GM12878 (cell line): ENCODE data around the gene CCRL2. TPM values are rescaled to one million over a fixed set of nuclear protein-coding genes. Genes with fewer than 3 reads are reported as not detected.

Experiments used
- ATAC-seq: fragments of 200-7000 bp; cut with Tn5 transposase; 3 replicates; pipeline ENCODE4 v1.9.1; 2020; ENCODE audit warnings: mild to moderate bottlenecking, moderate library complexity
- BruUV-seq: library from RNA; stranded (reverse); fragments of 400-500 nt; replicated peaks from 2 replicates; lab custom pipeline; 2021; lab: Mats Ljungman, UMichigan
- CTCF ChIA-PET: fragments of 300-600 bp; sonication (Branson Sonifier 250); formaldehyde crosslinking; extraction: SDS; loops from one replicate; lab custom pipeline; 2021; ENCODE audit warnings: inconsistent platforms; lab: Yijun Ruan, JAX
- POLR2A ChIA-PET: fragments of 350-600 bp; formaldehyde crosslinking; extraction: SDS; loops from one replicate; lab custom pipeline; 2021; ENCODE audit warnings: inconsistent platforms; lab: Charles Lee
- RAD21 ChIA-PET: fragments of 300-600 bp; sonication (Branson Sonifier 250); formaldehyde crosslinking; loops from one replicate; lab custom pipeline; 2023; ENCODE audit warnings: antibody characterized with exemption; ENCODE audit not compliant: unreplicated experiment; lab: Charles Lee
- SMC1A ChIA-PET: fragments of 300-600 bp; sonication (Branson Sonifier 250); formaldehyde crosslinking; loops from one replicate; lab custom pipeline; 2023; ENCODE audit not compliant: unreplicated experiment, uncharacterized antibody; lab: Charles Lee
- DNase-seq: peaks from one replicate; pipeline ENCODE4 v3.0.0-alpha.2; 2011; ENCODE audit warnings: low read depth, low spot score
- FAIRE-seq: peaks from 3 replicates; lab custom pipeline; 2011; peaks lifted over from hg19 to GRCh38; lab: Jason Lieb, UNC
- H2AFZ ChIP-seq: 2 replicates; pipeline ENCODE4 v1.6.0; 2011; ENCODE audit warnings: low read depth, low read length, control low read depth; ENCODE audit not compliant: control insufficient read depth
- H3K27ac ChIP-seq: 2 replicates; pipeline ENCODE4 v1.5.1; 2011; ENCODE audit warnings: control low read depth; ENCODE audit not compliant: control insufficient read depth, insufficient read depth
- H3K27me3 ChIP-seq, 2 experiments: replicated peaks in 1 of 2; 2 replicates each; pipeline versions ENCODE4 v1.6.0 to v1.6.1; 2011; ENCODE audit warnings: low read length in 1 of 2; ENCODE audit not compliant: control insufficient read depth in 2 of 2, insufficient read depth in 2 of 2
- H3K36me3 ChIP-seq, 2 experiments: 2 replicates each; pipeline ENCODE4 v1.5.1; 2011; ENCODE audit warnings: low read length in 1 of 2; ENCODE audit not compliant: control insufficient read depth in 2 of 2, insufficient read depth in 2 of 2
- H3K4me1 ChIP-seq: 2 replicates; pipeline ENCODE4 v1.6.1; 2011; ENCODE audit warnings: mild to moderate bottlenecking, low read length, moderate library complexity, mixed read lengths; ENCODE audit not compliant: control insufficient read depth, insufficient read depth
- H3K4me2 ChIP-seq: 2 replicates; pipeline ENCODE4 v1.6.0; 2011; ENCODE audit warnings: control low read depth; ENCODE audit not compliant: control insufficient read depth, insufficient read depth
- H3K4me3 ChIP-seq: fragments of 200-600 bp; sonication (generic); 2 replicates; pipeline ENCODE4 v1.5.1; 2016
- H3K79me2 ChIP-seq: 2 replicates; pipeline ENCODE4 v1.6.0; 2011; ENCODE audit warnings: low read length; ENCODE audit not compliant: control insufficient read depth, insufficient read depth
- H3K9ac ChIP-seq: 2 replicates; pipeline ENCODE4 v1.8.0; 2011; ENCODE audit warnings: low read length, control low read depth, mixed read lengths; ENCODE audit not compliant: control insufficient read depth, insufficient read depth
- H3K9me3 ChIP-seq: replicated peaks from 3 replicates; pipeline ENCODE4 v1.5.1; 2011; ENCODE audit warnings: mild to moderate bottlenecking, low read length; ENCODE audit not compliant: control insufficient read depth, insufficient read depth
- H4K20me1 ChIP-seq: 2 replicates; pipeline ENCODE4 v1.6.0; 2011; ENCODE audit not compliant: control insufficient read depth, insufficient read depth
- CEBPB ChIP-seq, 2 experiments: fragments of 150-350 bp in 1 of 2; IDR thresholded peaks; 2 replicates each; pipeline ENCODE4 v1.6.1; 2012 to 2014; ENCODE audit warnings: low read depth in 2 of 2, low read length in 2 of 2, borderline replicate concordance in 1 of 2, inconsistent platforms in 1 of 2
- CHD1 ChIP-seq: IDR thresholded peaks from 2 replicates; pipeline ENCODE4 v1.6.1; 2012; ENCODE audit warnings: low read depth, low read length, improper control_type of control experiment
- ESRRA ChIP-seq: IDR thresholded peaks from 2 replicates; pipeline ENCODE4 v1.6.1; 2012; ENCODE audit warnings: mild to moderate bottlenecking, low read length, improper control_type of control experiment
- IKZF2 ChIP-seq, 2 experiments: fragments of 450-650 bp; IDR thresholded peaks; 2 replicates each; pipeline ENCODE4 v1.6.1; 2017; ENCODE audit warnings: mild to moderate bottlenecking in 2 of 2, moderate library complexity in 2 of 2
- RBBP5 ChIP-seq: fragments of 200-600 bp; sonication (generic); conservative IDR thresholded peaks from 2 replicates; pipeline ENCODE4 v1.6.1; 2016
- SUPT20H ChIP-seq: IDR thresholded peaks from 2 replicates; pipeline ENCODE4 v1.6.1; 2011; ENCODE audit warnings: low read depth, mild to moderate bottlenecking, low read length, moderate library complexity, borderline replicate concordance; ENCODE audit not compliant: control insufficient read depth
- WGBS: methylation state at CpG from one replicate; pipeline ENCODE4 v1.1.6; 2016; ENCODE audit warnings: low lambda C conversion rate; ENCODE audit not compliant: insufficient replicate concordance, insufficient coverage; ENCODE audit errors: missing lambda C conversion rate; 5-methylcytosine and 5-hydroxymethylcytosine counted together
- in situ Hi-C: fragments of 300-500 bp; cut with MboI; formaldehyde crosslinking; loops from 9 replicates; pipeline ENCODE4 v1.14.3; 2018; ENCODE audit warnings: mixed read lengths
- intact Hi-C: fragments of 100-400 bp; cut with micrococcal nuclease; formaldehyde crosslinking; loops from one replicate; pipeline ENCODE4 v1.14.2; 2022; ENCODE audit not compliant: unreplicated experiment
- polyA plus RNA-seq, 11 experiments: library from polyadenylated mRNA; depleted of rRNA in 4 of 11; unstranded in 6 of 11; stranded (reverse) in 5 of 11; fragments of >200 nt; fragmentation: Nextera tagmentation in 4 of 11; fragmentation: Illumina TruSeq in 1 of 11; extraction: Ambion mirVana in 4 of 11; extraction: Trizol in 1 of 11; gene quantifications; 1 replicate in 1 of 11; 2 replicates in 10 of 11; pipeline versions ENCODE4 v1.2.1 to v1.2.3, GENCODE V29; 2011 to 2016; ENCODE audit warnings: inconsistent platforms in 2 of 11, missing spikeins in 2 of 11, low read depth in 1 of 11
- total RNA-seq, 4 experiments: library from RNA; depleted of rRNA in 3 of 4; stranded (reverse); fragments of >200 nt in 3 of 4; fragmentation: Illumina TruSeq in 1 of 4; extraction: Trizol in 1 of 4; gene quantifications; 2 replicates each; pipeline versions ENCODE4 v1.2.1 to v1.2.3, GENCODE V29; 2013 to 2021
- TF ChIP-seq, protein P1 (sequence below): fragments of 450-650 bp; IDR thresholded peaks from 2 replicates; pipeline ENCODE4 v1.6.1; 2018; ENCODE audit warnings: mild to moderate bottlenecking, low read depth, moderate library complexity; ENCODE audit not compliant: partially characterized antibody
- TF ChIP-seq, protein P2 (sequence below): fragments of 450-650 bp; IDR thresholded peaks from 2 replicates; pipeline ENCODE4 v1.6.1; 2017; ENCODE audit warnings: mild to moderate bottlenecking, low read depth, inconsistent platforms; ENCODE audit not compliant: poor library complexity, severe bottlenecking
- TF ChIP-seq, protein P3 (sequence below), 3 experiments: IDR thresholded peaks in 2 of 3; conservative IDR thresholded peaks in 1 of 3; 2 replicates each; pipeline ENCODE4 v1.5.1; 2011; ENCODE audit warnings: low read depth in 3 of 3, low read length in 3 of 3, mild to moderate bottlenecking in 3 of 3, control low read depth in 2 of 3, moderate library complexity in 2 of 3, inconsistent platforms in 1 of 3, mixed read lengths in 1 of 3; ENCODE audit not compliant: control insufficient read depth in 2 of 3, insufficient read depth in 1 of 3; ENCODE audit errors: extremely low read depth in 1 of 3
- TF ChIP-seq, protein P4 (sequence below): fragments of 450-650 bp; formaldehyde crosslinking; IDR thresholded peaks from 2 replicates; pipeline ENCODE4 v1.4.0; 2022; ENCODE audit warnings: mild to moderate bottlenecking, moderate library complexity

Gene CCRL2
- total and polyA plus RNA-seq, 10 of the 15 experiments (the other 5 are each of a cell fraction or from before 2014, with no cell fraction given) = 0.04 to 2.5 (median 1.8) TPM

DNA sequence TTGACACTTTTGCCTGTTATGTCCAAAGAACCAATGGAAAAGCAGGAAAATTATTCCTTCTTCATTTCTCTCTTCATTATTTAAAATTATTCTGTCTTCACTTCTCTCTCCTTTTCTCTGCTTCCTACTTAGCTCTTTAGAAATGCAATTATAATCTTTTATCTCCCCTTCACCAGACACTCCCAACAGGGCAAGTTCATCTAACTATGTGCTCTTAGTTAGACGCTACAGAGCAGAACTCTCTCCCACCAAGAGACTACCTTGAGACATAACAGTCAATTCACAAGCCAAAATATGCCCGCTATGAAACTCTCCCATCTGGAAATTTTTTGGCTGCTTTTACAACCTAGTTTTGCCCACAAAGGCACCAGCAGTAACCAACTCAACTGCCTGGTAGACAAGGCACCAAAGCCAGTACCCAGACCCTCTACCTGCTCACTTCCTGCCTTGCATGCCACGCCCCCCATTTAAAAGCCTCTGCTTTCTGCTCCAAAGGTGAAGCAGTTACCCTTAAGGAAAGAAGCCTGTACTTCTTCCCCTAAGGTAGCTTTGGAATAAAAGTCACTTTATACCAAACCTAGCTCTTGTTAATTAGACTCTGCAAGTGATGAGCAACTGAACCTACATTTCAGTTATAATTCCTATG, 28.1 kb downstream of the CCRL2 start (continued):
- no peak for TF ChIP-seq CEBPB (IDR thresholded peaks at IDR 0.05; ENCODE audit: borderline replicate concordance in 1 of 2, low read depth in 2 of 2, low read length in 2 of 2)
- no peak for TF ChIP-seq IKZF2 (IDR thresholded peaks at IDR 0.05)

DNA sequence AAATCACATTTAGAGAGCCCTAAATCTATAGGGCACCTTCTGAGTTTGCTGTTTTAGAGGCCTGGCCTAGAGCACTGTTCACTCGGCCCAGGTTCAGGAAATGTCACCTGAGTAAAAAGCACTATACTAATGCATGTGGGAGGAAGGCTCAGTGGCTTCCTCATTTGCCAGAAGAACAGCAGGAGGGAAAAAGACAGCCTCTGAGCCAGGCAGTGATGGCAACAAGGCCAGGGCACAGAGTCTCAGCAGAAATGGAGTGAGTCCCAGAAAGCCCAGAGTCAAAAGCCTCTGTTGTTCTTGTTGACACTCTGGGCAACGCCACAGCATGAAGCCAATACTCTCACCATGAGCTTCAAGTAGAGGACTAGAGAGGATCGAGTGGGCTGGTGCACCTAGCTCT, 31.8 kb downstream of the CCRL2 start:
- ChIA-PET CTCF (interaction anchor here (1.7 to 3.4 kb wide), 2 partner anchors 11 to 14 kb away, joined by 6 to 11 read pairs; no protein-coding TSS in a partner anchor), POLR2A (no interaction called here), SMC1A (no interaction called here), RAD21 (no interaction called here)
- peaks cover 5% of the 10 kb centered on the region for H3K4me1 ChIP-seq
- H3K79me2 ChIP-seq = no peaks in the 10 kb centered on the region
- in situ Hi-C loops = no loop called here
- H3K27me3 ChIP-seq = no peaks in the 10 kb centered on the region; a peak in 1 of 4 replicates
- H3K9ac ChIP-seq = no peak overlapping the region
- H3K27ac ChIP-seq = no peak overlapping the region
- DNase-seq (no peak), ATAC-seq (no peak), FAIRE-seq (no peak)
- no peaks in the 10 kb centered on the region for H4K20me1 ChIP-seq
- H3K36me3 ChIP-seq = no peaks in the 10 kb centered on the region
- BruUV-seq = no TSS peak
- H3K4me2 ChIP-seq = no peak overlapping the region
- H3K9me3 ChIP-seq = no peaks in the 10 kb centered on the region; the same call in 2 of the 3 replicates
- no peak overlapping the region for H2AFZ ChIP-seq
- H3K4me3 ChIP-seq = no peak overlapping the region
- intact Hi-C loops = no loop called here
- 46% methylated on average over 3 of the region's 3 CpGs for WGBS
- no peak for TF ChIP-seq SUPT20H
- TF ChIP-seq, protein P1, sequence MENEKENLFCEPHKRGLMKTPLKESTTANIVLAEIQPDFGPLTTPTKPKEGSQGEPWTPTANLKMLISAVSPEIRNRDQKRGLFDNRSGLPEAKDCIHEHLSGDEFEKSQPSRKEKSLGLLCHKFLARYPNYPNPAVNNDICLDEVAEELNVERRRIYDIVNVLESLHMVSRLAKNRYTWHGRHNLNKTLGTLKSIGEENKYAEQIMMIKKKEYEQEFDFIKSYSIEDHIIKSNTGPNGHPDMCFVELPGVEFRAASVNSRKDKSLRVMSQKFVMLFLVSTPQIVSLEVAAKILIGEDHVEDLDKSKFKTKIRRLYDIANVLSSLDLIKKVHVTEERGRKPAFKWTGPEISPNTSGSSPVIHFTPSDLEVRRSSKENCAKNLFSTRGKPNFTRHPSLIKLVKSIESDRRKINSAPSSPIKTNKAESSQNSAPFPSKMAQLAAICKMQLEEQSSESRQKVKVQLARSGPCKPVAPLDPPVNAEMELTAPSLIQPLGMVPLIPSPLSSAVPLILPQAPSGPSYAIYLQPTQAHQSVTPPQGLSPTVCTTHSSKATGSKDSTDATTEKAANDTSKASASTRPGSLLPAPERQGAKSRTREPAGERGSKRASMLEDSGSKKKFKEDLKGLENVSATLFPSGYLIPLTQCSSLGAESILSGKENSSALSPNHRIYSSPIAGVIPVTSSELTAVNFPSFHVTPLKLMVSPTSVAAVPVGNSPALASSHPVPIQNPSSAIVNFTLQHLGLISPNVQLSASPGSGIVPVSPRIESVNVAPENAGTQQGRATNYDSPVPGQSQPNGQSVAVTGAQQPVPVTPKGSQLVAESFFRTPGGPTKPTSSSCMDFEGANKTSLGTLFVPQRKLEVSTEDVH = no peak
- no peak for TF ChIP-seq RBBP5
- TF ChIP-seq, protein P2, sequence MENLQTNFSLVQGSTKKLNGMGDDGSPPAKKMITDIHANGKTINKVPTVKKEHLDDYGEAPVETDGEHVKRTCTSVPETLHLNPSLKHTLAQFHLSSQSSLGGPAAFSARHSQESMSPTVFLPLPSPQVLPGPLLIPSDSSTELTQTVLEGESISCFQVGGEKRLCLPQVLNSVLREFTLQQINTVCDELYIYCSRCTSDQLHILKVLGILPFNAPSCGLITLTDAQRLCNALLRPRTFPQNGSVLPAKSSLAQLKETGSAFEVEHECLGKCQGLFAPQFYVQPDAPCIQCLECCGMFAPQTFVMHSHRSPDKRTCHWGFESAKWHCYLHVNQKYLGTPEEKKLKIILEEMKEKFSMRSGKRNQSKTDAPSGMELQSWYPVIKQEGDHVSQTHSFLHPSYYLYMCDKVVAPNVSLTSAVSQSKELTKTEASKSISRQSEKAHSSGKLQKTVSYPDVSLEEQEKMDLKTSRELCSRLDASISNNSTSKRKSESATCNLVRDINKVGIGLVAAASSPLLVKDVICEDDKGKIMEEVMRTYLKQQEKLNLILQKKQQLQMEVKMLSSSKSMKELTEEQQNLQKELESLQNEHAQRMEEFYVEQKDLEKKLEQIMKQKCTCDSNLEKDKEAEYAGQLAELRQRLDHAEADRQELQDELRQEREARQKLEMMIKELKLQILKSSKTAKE = no peak
- no peak for TF ChIP-seq CHD1
- TF ChIP-seq ESRRA = no peak
- TF ChIP-seq, protein P3, sequence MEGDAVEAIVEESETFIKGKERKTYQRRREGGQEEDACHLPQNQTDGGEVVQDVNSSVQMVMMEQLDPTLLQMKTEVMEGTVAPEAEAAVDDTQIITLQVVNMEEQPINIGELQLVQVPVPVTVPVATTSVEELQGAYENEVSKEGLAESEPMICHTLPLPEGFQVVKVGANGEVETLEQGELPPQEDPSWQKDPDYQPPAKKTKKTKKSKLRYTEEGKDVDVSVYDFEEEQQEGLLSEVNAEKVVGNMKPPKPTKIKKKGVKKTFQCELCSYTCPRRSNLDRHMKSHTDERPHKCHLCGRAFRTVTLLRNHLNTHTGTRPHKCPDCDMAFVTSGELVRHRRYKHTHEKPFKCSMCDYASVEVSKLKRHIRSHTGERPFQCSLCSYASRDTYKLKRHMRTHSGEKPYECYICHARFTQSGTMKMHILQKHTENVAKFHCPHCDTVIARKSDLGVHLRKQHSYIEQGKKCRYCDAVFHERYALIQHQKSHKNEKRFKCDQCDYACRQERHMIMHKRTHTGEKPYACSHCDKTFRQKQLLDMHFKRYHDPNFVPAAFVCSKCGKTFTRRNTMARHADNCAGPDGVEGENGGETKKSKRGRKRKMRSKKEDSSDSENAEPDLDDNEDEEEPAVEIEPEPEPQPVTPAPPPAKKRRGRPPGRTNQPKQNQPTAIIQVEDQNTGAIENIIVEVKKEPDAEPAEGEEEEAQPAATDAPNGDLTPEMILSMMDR (IDR thresholded peaks at IDR 0.05 in 2 of 3, conservative IDR thresholded peaks at IDR 0.05 in 1 of 3; ENCODE audit: control insufficient read depth in 2 of 3, extremely low read depth in 1 of 3, insufficient read depth in 1 of 3, low read depth in 3 of 3, low read length in 3 of 3) = no peak
- TF ChIP-seq, protein P4, sequence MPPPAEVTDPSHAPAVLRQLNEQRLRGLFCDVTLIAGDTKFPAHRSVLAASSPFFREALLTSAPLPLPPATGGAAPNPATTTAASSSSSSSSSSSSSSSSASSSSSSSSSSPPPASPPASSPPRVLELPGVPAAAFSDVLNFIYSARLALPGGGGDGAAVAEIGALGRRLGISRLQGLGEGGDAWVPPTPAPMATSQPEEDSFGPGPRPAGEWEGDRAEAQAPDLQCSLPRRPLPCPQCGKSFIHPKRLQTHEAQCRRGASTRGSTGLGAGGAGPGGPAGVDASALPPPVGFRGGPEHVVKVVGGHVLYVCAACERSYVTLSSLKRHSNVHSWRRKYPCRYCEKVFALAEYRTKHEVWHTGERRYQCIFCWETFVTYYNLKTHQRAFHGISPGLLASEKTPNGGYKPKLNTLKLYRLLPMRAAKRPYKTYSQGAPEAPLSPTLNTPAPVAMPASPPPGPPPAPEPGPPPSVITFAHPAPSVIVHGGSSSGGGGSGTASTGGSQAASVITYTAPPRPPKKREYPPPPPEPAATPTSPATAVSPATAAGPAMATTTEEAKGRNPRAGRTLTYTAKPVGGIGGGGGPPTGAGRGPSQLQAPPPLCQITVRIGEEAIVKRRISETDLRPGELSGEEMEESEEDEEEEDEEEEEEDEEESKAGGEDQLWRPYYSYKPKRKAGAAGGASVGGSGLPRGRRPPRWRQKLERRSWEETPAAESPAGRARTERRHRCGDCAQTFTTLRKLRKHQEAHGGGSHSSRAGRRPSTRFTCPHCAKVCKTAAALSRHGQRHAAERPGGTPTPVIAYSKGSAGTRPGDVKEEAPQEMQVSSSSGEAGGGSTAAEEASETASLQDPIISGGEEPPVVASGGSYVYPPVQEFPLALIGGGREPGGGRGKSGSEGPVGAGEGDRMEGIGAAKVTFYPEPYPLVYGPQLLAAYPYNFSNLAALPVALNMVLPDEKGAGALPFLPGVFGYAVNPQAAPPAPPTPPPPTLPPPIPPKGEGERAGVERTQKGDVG (CRISPR knock-in tag) = no peak
